AG04449 (cell line): ENCODE data around the gene ETHE1.

Source experiments
- CTCF ChIA-PET: fragments of 350-600 bp; formaldehyde crosslinking; extraction: SDS; loops from one replicate; lab custom pipeline; 2021; ENCODE audit warnings: antibody characterized with exemption; lab: Yijun Ruan, JAX
- POLR2A ChIA-PET: fragments of 400-600, 350-600 bp; formaldehyde crosslinking; extraction: SDS; loops from one replicate; lab custom pipeline; 2020; ENCODE audit warnings: antibody characterized with exemption, inconsistent platforms; lab: Yijun Ruan, JAX
- DNase-seq: peaks from one replicate; pipeline ENCODE4 v3.0.0-alpha.2; 2010; ENCODE audit warnings: low read depth, low spot score
- H3K4me3 ChIP-seq: 2 replicates; pipeline ENCODE4 v1.5.1; 2011; ENCODE audit warnings: low read depth, mild to moderate bottlenecking, control low read depth, low read length
- TF ChIP-seq, protein P1 (sequence below): IDR thresholded peaks from one replicate; pipeline ENCODE4 v1.5.1; 2011; ENCODE audit warnings: mild to moderate bottlenecking, moderate library complexity, low read length, control low read depth, inconsistent platforms; ENCODE audit not compliant: insufficient read depth; ENCODE audit errors: missing control alignments

Gene ETHE1

DNA sequence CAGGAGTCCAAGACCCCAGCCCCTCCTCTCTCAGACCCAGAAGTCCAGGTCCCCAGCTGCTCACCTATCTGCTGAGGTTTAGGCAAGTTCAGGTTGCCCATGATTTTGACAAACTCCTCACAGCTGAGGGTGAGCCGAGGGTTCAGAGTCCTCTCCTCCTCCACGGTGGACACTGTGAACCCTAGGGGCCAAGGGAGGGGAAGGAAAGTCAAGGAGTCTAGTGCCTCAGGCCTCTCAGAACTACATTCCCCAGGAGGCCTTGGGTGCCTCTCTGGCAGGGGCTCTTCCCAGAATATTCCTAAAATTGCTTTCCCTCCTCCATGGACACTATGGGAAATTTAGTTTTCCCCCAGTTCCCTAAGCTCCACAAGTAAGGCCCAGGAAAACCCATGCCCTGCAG, 19.1 kb downstream of the ETHE1 start:
- POLR2A ChIA-PET, result no interaction called here
- CTCF ChIA-PET, result interaction anchor here (1.6 to 12.9 kb wide), 2 partner anchors 12 to 60 kb away, joined by 10 to 95 read pairs; no protein-coding TSS in a partner anchor
- H3K4me3 ChIP-seq, result no peak overlapping the region
- no peak for DNase-seq
- TF ChIP-seq, protein P1, sequence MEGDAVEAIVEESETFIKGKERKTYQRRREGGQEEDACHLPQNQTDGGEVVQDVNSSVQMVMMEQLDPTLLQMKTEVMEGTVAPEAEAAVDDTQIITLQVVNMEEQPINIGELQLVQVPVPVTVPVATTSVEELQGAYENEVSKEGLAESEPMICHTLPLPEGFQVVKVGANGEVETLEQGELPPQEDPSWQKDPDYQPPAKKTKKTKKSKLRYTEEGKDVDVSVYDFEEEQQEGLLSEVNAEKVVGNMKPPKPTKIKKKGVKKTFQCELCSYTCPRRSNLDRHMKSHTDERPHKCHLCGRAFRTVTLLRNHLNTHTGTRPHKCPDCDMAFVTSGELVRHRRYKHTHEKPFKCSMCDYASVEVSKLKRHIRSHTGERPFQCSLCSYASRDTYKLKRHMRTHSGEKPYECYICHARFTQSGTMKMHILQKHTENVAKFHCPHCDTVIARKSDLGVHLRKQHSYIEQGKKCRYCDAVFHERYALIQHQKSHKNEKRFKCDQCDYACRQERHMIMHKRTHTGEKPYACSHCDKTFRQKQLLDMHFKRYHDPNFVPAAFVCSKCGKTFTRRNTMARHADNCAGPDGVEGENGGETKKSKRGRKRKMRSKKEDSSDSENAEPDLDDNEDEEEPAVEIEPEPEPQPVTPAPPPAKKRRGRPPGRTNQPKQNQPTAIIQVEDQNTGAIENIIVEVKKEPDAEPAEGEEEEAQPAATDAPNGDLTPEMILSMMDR, result no peak

DNA sequence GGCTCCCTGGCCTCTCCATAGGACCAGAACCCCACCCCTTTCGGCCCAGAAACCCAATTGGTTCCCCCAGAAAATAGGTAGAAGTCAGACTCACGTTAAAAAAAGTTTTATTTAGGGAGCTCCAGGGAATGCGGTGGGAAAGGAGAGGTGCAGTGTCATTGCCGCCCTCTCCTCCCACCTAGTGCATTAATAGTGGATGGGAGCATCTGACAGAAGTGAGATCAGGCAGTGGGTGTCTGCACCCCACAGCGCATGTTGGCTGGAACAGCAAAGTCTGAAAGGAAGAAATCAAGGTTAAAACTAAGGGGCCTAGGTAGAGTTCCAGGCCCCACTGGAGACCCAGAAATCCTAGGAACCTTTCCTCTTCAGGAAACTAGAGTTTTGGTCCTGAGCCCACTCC, 20.4 kb downstream of the ETHE1 start:
- TF ChIP-seq, protein P1, result no peak
- ChIA-PET POLR2A (no interaction called here), CTCF (interaction anchor here (12.9 kb wide), 1 partner anchor 58 kb away, joined by 95 read pairs; no protein-coding TSS in a partner anchor)
- no peak overlapping the region for H3K4me3 ChIP-seq
- DNase-seq, result no peak

DNA sequence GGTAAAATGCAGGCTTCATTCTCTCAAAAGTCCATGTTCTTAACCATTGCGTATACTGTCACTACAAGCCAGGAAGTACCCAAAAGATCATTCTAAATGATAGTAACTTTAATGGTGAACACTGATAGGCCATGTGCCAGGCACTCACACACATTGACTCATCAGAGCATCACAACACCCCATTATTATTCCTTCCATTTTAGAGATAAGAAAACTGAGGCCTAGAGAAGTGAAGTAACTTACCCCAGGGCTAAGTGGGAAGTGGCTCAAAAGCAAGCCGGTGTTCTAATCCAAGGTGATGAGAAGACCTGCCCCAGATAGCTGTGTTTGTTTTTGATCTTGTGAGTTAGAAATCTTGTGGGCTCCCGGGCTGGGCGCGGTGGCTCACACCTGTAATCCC, 21.1 kb downstream of the ETHE1 start:
- CTCF ChIA-PET, result interaction anchor here (12.9 kb wide), 1 partner anchor 58 kb away, joined by 95 read pairs; no protein-coding TSS in a partner anchor
- TF ChIP-seq, protein P1, result no peak
- H3K4me3 ChIP-seq, result no peak overlapping the region
- POLR2A ChIA-PET, result no interaction called here
- no peak for DNase-seq

GRCh38 chr19:43505186-43505456, 21.9 kb downstream of the ETHE1 start:
- ChIA-PET CTCF (interaction anchor here (0.9 to 12.9 kb wide), 6 partner anchors 13 to 73 kb away, joined by 3 to 95 read pairs (median 4); no protein-coding TSS in a partner anchor), POLR2A (interaction anchor here (0.6 to 0.8 kb wide), 2 partner anchors 13 to 19 kb away, joined by 3 to 4 read pairs; no protein-coding TSS in a partner anchor)
- no peak overlapping the region for H3K4me3 ChIP-seq
- TF ChIP-seq, protein P1, result no peak
- DNase-seq, result no peak

- DNase-seq, result no peak
- TF ChIP-seq, protein P1, result no peak
- ChIA-PET CTCF (interaction anchor here (0.9 to 12.9 kb wide), 8 partner anchors 9 to 72 kb away, joined by 3 to 95 read pairs (median 4); partner anchors contain the start of gene ZNF575), POLR2A (interaction anchor here (0.6 to 1.2 kb wide), 4 partner anchors 9 to 18 kb away, joined by 3 to 4 read pairs (median 3); no protein-coding TSS in a partner anchor)
- peak within 1 kb of the TSS; percentile 85 for H3K4me3 ChIP-seq
Measured at GRCh38 chr19:43504426-43505185, 22.4 kb downstream of the ETHE1 start, which contains the start of gene PHLDB3. TSS of gene PHLDB3 (minus strand) at chr19:43504746. CDS start at chr19:43504118, 628 bp downstream.
